Activated naive CD8-positive, alpha-beta T cell treated with anti-CD3 and anti-CD28 coated beads, Interleukin-2, amount 50 U/mL, for 16 hours (primary cell): ENCODE measurements around the gene BCDIN3D.

Experiments
- DNase-seq: peaks from one replicate; pipeline ENCODE4 v3.0.0-alpha.2; 2020; ENCODE audit warnings: low read depth, low spot score

The BCDIN3D gene

DNA sequence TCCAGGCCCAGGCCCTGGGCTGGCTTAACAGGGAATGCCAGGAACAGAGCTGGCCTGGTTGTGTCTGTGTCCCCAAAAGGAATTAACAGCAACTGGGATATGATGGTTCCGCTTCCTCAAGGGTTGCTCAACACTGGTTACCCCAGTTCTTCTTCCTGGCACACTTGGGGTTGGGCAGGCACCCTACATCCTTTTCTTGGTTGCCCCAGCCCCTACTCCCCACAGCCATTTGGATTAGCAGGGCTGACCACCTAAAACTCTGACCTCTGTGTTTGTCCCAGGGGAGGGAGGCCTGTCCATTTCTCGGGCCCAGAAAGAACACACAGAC is 45.5 kb downstream of the BCDIN3D start:
- no peak for DNase-seq

DNA sequence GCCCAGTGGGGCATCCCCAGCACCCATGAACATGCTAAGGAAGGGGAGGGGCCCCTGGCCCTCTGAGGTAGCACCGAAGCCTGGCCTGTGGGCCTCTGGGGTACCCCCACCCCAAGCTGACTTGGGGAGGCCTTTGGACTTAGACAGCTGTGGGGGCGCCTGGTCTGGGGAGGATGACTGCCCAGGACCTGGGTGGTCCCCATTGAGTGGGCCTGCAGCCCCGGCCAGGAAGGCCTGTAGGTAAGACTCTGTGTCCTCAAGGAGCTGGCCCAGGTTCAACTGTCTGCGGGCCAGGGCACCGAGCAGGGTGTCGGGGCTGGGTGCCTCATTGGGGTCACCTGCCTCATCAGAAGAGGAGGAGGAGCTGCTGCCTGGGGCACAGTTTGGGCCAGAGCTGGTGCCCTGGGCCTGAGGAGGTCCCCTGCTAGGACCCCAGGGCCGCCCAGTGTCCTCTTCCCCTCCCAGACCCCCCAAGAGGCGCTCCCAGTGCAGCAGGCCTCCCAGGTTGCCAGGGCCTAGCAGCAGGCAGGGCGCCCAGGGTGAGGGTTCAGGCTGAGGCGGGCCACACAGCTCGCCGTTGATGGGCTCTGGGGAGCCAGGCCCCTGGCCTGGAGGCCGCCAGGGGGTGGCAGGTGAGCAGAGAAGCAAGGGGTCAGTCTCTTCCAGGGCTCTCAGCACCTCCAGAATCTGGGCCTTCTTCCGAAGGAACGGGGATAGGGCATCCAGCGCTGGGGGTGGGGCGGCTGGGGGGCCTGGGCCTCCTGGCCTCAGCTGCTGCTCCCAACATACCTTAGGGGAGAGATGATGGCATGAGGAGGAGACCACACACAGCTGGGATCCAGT is 46.1 kb downstream of the BCDIN3D start:
- DNase-seq = no peak

DNA sequence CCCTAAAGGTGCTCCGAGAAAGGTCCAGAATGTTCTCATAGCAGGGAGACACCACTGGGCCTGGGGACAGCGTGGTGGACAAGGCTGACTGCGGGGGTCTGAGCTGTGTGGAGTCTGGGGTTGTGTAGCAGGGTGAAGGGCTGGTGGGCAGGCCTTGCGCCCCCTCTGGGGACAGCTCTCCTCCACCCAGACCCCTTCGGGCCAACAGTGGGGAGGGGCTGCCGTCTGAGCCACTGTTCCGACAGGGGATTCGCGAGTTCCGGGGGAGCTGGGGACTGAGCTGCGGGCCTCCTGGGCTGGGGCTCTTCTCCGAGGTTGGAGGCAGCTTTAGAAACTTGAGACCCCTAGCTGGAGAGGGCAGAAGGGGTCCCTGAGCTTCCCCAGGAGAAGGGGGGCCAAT is 46.8 kb downstream of the BCDIN3D start:
- DNase-seq = no peak

GRCh38 chr12:49795654-49796105 is 47.2 kb downstream of the BCDIN3D start:
- no peak for DNase-seq

GRCh38 chr12:49794811-49795653 is 47.9 kb downstream of the BCDIN3D start:
- DNase-seq = no peak

GRCh38 chr12:49794021-49794420 is 48.9 kb downstream of the BCDIN3D start:
- no peak for DNase-seq

GRCh38 chr12:49793620-49794019 is 49.3 kb downstream of the BCDIN3D start:
- DNase-seq = no peak

GRCh38 chr12:49792976-49793580 is 49.8 kb downstream of the BCDIN3D start:
- no peak for DNase-seq

DNA sequence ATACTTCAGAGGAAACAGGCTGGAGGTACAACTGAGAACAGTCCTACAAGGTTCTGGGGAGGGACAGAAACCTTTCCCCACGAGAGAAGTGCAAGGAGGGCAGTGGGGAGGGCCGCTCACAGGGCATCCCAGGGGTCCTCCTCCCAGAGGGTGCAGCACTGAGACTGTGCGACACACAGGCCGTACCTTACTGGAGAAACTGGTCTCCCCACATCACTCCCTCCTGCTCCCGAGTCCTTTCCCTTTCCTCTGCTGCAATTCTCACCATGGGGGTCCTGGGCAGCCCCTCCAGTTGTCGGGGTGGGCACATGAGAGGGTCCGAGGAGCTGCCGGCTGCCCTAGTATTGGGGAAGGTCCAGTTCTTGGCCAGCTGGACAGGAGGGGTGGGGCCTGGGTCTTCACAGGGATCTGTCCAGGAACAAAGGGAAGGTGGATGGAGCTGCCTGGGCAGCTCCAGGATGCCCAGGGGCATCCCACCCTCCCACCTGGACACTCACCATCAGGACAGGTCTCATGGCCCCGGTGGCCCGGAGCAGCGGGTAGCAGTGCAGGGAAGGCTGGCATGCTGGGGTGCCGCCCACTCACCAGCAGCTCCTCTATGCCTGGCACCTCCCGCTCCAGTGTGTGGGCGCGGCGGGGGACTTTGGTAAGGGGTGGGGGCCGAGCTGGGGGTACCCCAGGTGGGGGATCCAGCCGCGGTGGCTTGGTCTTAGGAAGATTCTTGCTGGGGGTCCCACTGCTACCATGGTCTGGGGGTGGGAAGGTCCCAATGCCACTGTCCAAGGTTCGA is 50.5 kb downstream of the BCDIN3D start:
- no peak for DNase-seq

DNA sequence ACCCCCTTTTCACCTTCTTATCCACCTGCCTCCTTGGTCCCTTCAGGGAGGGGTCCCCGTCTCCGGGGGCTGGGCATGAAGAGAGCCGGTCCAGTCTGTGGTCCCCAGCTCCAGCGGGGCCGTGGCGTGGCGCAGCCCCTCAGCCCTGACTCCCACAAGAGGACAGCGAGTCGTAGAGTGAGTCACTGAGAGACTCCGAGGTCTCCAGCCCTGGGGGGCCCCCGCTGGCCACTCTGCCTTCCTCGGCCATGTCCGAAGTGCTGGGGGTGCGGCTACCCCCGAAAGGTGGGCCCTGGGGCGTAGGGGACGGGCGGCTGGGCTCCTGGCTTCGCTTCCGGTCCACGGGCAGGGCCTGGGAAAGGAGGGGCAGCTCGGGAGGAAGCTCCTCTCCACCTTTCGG is 51.2 kb downstream of the BCDIN3D start:
- DNase-seq = no peak

GRCh38 chr12:49790741-49791555 is 52.0 kb downstream of the BCDIN3D start:
- no peak for DNase-seq

DNA sequence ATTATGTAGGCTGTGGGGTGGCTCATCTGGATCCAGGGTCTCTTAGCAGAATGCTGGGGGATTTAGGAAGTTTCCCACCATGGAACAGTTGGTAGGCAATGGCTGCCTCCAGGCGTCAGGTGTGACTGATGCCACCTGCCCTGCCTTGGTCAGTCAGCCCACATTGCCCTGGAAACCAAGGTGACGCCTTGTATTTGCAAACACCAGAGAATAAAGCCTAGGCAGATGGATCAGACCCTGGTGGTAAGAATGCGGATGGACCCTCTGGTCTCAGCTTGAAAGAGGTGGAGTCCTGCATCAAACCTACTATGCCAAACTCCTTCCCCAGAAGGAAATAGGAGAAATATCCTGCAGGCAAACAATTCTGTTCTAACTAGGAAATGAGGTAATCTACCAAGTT is 52.9 kb downstream of the BCDIN3D start:
- DNase-seq = no peak

DNA sequence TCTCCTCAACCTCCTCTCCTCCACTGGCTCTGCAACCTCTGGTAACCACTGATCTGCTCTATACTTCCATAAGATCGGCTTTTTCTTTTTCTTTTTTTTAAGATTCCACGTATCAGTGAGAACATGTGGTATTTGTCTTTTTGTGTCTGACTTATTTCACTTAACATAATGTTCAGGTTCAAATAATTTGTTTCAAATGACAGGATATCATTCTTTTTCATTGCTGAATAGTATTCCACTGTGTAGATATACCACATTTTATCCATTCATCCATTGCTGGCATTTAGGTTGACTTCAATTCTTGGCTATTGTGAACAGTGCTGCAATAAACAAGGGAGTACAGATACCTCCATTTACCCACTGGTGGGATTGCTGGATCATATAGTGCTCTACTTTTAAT is 55.2 kb downstream of the BCDIN3D start:
- no peak for DNase-seq
